Stimulated activated CD4-positive, alpha-beta T cell treated with anti-CD3 and anti-CD28 coated beads, Interleukin-1b, Interleukin-23, amount 100 ng/mL, for 1 hour (primary cell): ENCODE data around the gene CASTOR2.
"Not testable (repeated sequence)": the region's sequence is repeated elsewhere in the genome, so short reads cannot be mapped to it uniquely, and the experiment has no call there.

Experiments used
- DNase-seq, 2 donors: peaks; one replicate each; pipeline ENCODE4 v3.0.0-alpha.2; 2020; ENCODE audit warnings: low read depth in 2 of 2

CASTOR2 gene

DNA sequence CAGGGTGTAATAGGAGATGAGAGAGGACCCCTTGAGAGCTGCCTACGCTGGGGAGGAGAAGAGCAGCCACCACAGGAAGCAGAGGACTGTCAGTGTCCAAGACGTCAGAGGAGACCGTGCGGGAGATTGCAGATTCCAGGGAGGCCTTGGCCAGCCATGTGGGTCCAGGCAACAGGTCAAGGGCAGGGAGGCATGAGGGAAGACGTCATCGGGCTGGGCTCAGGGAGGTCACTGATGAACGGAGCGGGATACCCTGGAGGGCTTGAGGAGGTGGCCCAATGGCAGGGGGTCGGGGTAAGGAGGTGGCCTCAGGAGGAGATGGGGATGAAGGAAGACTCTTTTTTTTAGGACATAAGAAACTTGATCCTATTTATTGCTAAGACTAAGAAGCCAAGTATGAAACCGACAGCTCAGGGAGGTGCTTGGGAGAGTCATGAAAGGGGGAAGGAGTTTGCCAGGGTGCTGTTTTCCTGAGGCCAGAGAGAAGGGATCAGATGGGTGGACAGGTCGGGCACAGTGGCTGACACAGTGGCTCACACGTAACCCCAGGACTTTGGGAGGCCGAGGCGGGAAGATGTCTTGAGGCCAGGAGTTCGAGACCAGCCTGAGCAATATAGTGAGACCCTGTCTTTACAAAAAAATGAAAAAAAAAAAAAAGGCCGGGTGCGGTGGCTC lies 30.5 kb downstream of the CASTOR2 start:
- DNase-seq, result not testable (repeated sequence)

DNA sequence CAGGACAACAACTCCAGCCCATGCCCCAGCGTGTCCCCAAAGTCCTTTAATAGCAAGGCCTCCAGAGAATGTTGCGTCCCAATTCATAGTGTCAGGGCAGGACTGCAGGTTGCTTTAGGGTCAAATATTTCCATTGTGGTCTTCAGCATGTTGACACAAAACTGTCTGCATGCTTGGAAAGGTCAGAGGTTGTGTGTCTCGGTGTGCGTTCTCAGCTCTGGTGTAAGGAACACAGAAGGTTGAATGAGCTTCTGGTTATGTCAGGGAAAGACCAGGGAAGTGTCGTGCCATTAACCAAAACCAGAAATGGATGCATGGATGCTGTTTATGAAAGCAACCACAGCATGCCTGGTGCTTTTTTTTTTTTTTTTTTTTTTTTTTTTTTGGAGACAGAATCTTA lies 31.9 kb downstream of the CASTOR2 start:
- DNase-seq, result not testable (repeated sequence)

DNA sequence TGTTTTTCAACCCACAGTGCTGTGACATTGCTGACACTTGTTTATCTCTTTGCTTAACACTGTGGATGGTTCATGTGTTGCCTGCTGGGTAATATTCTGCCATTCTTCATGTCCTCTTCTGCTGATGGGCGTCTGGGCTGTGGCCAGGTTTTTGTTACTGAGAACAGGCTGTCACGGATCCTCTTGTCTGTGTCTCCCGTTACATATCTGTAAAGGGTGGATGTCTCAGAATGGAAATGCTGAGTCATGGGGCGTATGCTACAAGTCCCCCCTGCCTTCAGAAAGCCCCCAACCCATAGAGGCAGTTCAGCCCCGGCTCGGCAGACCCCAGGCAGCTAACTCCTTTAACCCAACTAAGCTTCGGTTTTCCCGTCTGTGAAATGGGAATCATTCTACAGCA lies 33.3 kb downstream of the CASTOR2 start:
- not testable (repeated sequence) for DNase-seq

DNA sequence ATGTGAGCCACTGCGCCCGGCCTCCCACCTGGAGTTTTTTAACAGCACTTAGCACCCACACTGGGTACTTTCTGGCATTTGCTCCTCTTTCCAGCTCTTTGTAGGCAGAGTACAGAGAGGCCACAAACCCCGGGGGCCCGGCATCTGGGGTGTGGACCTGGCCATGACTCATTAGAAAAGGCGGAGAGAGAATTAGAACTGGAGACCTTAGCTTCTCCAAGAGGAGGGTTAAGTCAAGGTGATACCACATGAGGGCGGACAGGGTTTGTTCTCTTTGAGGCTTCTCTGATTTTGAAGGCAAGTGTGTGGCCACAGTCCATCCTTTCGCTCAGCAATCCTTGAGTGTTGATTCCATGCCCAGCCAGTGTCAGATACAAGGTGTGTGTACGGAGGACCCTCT lies 36.9 kb downstream of the CASTOR2 start:
- not testable (repeated sequence) for DNase-seq

DNA sequence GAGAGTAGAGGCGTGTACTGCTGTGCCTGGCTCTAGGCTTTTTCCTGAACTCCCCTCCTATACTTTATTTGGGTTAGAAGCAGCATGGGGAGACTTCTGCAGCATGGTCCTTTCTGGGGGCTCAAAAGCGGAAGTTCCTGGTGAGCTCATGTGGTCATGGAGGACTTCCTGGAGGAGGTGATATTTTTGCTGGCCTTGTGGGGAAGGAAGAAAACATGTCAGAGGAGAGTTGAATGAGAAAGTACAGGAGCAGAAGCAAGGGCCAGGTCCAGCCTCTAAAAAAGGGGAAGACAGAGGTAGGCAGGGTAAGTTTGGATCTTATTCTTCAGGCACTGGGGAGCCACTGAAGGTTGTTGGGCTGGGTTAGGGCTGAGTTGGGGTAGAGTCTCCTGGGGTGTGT lies 45.5 kb downstream of the CASTOR2 start:
- DNase-seq, result no peak

DNA sequence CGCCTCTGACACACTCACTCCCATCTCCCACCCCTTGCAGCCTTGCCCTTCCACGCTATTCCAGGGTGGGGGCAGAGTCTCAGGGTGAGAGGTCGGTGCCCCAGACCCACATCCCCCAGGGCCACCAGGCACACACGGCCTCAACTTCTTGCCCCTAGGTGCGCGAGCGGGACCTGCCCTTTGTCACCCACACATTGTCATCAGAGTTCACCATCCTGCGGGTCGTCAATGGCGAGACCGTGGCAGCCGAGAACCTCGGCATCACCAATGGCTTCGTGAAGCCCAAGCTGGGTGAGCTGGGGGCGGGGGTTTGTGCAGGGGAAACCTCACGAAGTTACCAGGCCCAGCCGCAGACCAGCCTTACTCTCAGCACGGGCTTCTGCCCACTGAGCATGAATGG lies 53.3 kb downstream of the CASTOR2 start:
- DNase-seq, result no peak

DNA sequence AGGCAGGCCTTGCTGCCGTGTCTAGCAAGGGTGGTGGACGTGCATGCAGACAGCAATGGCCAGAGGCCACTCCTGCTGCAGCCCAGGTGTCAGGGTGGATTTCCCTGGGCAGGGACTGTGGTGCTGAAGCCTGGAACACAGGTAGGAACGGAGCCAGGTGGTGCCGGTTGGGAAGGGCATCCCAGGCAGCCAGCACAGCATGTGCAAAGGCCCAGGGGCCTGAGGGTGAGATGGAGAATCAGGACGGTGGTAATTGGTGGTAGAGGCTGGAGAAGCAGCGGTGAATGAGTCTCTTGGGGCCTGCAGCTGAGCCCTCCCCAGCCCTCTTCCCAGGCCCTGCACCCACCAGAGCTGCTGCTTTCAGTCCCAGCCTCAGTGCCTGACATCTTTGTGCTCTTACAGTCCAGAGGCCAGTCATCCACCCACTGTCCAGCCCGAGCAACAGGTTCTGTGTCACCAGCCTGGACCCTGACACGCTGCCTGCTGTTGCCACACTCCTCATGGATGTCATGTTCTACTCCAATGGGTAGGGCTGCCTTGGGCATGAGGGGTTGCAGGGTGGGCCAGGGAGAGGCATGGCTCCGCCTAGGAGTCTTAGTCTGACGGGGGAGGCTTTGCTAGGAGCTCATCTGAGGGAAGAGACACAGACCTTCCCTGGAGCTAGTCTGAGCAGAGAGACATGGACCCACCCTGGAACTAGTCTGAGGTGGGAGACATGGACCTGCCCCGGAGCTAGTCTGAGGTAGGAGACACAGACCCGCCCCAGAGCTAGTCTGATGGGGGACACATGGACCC lies 54.3 kb downstream of the CASTOR2 start:
- no peak for DNase-seq

DNA sequence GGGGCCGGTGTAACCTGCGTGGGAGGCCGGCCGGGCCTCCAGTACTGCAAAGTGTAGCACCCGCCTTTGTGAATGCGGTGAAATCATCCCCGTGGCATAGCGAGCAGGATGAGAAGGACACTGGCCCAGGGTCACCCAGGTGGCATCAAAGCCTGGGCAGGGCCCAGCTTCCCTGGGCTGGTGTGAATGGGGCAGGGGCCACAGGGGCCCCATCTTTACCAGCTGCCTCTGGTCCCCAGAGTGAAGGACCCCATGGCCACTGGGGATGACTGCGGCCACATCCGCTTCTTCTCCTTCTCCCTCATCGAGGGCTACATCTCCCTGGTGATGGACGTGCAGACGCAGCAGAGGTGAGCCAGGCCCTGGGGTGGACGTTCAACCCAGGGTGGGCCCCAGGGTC lies 55.3 kb downstream of the CASTOR2 start:
- DNase-seq, result no peak

DNA sequence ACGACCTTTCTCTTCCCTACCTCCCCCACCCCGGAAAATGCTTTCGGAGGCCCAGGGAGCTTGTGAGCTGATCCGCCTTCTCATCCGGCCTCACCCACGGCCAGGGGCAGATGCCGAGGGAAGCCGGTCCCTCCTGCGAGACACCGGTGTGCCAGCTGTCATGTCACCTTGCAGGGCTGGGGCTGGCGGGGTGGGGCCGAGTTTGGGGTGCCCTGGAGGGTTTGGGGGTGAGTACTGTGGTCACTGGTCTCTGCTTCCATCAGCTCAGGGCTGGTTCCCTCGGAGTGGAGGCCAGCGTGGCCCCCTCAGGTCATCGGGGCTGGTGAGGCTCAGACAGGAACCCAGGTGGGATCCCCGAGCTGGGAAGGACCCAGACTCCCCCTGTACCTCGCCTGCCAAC lies 60.4 kb downstream of the CASTOR2 start:
- DNase-seq, result no peak

DNA sequence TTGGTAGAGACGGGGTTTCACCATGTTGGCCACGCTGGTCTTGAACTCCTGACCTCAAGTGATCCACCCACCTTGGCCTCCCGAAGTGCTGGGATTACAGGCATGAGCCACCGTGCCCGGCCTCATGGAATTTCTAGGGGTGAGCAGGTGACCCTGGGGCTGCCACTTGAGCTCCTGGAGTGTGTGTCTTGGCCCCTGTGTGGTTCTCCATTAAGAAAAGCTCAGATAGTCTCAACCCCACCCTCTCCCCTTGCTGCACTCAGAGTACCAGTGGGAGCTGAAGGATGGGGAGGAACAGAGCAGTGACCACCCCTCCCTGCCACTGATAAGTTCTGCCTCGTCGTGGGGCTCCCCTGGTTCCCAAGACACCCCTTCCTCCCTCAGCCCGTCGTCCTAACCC lies 63.8 kb downstream of the CASTOR2 start:
- no peak for DNase-seq

DNA sequence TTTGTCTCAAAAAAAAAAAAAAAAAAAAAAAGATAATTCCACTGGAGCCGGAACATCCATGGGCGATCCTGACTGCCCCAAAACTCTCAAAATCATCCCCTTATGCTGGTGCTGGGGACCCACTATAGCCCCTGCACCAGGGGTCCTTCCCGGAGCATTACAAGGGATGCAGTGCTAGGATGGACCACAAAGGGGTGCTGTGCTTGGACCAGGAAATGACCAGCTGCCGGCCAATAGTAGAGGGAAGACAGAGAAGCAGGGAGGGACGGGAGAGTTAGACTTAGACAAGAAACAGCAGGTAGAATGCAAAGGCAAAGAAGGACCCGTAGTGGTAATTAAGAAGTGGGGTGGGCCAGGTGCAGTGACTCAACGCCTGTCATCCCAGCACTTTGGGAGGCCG lies 68.6 kb downstream of the CASTOR2 start:
- no peak for DNase-seq

DNA sequence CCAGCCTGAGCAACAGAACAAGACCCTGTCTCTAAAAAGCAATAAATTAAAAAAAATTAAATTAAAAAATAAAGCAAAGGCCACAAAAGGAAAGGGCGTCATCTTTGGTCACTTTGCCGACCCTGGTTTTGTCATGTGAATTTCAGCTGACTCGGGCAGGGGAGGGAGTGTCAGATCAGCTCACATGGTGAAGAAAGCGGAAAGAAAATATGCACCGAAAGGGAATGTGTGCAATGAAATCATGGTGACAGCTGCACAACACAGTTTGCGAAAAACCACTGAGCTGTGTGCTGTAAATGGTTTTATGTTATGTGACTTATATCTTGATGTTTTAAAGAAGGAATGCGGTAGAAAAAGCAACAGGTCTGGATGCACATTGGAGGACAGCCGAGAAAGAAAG lies 69.3 kb downstream of the CASTOR2 start:
- no peak for DNase-seq

DNA sequence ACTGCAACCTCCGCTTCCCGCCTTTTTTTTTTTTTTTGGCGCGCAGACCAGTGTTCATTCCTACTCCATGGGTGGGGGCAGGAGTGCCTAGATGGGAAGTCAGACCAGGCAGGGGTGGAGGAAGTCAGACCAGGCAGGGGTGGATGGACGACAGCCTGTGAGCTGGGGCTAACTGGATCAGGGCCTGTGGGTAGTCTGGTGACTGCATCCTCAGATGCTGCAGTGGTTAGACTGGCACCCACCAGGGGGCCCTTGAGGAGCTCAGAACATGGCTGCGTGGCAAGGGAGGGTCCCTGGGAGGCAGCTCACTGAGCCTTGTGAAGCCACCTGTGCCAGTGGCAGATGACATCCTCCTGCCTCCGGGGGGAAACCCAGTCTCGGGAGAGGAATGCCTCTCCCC lies 74.0 kb downstream of the CASTOR2 start:
- DNase-seq, result no peak

DNA sequence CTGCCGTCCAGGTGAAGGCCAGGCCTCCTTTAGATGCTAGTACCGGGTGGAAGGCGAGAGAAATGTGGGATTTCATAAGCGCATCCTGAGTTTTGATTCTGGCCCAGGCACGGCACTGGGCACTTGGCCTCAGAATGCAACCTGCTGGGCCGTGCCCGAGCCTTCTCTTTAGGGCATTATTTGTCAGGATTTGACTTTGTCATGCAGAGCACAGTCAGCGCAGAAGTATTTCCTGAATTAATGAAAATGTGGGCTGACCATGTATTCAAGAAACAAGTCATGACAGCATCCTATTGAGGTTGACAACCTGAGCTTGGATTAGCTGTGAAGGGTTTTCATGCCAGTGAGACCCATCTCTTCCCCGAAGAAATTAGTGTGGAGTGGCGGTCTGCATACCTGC lies 74.7 kb downstream of the CASTOR2 start:
- no peak for DNase-seq

DNA sequence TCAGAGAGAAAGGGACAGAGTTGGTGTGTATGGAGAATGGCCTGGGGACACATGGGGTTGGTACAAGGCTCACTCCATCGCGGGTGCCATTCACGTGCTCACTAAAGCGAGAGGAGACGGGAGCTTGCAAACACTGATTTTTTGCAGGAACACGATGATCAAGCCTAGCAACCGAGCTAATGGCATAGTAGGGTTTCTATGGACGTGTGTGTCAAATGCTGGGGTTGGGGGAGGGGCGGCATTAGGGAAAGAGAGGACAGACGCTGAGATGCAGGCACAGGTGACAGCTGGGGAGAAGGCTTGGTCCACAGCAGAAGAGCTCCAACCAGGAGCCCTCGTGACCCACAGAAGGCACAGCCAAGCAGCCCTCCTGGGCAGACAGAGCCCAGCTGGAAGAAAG lies 75.2 kb downstream of the CASTOR2 start:
- DNase-seq, result no peak

DNA sequence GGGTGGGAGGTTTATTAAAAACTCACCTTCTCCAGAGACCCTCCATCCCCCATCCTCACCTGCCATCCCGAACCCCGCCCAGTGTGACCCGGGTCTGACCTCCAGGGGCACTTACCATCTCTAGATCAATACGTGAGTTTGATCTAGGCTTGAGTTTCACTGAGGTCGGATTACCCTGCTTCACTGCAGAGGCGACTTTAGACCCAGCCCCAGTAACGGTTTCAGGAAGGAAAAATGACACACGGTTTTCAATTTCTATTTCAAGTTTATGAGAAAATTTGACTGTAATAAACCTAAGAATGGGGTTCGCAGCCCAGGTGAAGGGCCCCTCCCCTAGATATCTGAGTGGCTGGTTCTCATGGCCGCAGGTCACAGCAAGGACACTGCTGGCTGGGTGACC lies 76.0 kb downstream of the CASTOR2 start:
- no peak for DNase-seq

DNA sequence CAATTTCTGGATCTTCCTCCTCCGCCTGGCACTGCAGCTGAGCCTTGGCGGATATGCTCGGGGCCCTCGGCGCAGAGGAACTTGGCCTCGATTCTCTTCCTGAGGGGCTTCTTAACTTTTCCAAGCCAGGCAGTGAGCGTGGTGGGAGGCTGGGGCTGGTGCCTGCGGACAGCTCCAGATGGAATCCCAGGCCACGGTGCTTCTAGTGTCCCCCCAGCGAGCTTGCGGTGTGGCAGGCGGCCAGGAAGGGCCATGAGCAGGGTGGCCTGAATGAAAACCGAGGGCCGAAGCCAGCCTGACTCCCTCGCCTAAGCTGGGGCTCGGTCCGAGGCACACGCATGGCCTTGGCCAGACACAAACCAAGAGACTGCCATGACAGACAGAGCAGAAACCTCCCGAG lies 77.8 kb downstream of the CASTOR2 start:
- no peak for DNase-seq

DNA sequence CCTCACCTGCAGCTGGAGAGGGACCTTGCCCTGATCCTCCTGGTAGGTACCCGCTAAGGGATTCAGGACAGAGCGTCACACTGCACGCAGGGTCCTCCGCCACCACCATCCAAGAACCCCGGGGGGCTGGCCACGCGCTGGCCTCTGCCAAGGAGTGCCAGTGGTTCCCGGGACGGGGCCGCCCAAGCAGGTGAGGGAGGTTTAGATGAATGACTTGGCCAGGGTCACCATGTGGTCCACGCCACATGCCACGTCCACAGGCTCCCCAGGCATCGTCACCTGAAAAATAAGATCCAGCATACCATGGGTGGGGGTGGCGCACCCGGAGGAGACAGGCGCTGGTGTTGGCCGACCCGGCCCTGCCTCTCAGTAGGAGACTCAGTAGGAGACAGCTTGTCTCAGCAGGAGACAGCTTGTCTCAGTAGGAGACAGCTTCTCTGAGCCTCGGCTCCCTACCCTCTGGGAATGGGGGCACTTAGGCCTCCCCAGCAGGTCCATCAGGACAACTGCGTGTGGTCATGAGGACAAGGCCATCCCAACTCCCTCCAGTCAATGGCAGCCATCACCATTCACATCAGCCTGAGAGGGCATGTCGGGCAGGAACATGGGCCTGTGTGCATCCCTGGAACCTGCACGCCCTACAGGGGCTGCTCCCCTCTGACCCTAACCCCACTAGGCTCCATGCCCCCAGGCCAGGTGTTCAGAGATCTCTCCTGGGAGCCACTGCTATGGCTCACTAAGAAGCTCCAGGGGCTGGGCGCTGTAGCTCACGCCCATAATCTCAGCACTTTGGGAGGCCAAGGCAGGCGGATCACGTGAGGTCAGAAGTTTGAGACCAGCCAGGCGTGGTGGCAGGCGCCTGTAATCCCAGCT lies 78.6 kb downstream of the CASTOR2 start:
- DNase-seq, result no peak

DNA sequence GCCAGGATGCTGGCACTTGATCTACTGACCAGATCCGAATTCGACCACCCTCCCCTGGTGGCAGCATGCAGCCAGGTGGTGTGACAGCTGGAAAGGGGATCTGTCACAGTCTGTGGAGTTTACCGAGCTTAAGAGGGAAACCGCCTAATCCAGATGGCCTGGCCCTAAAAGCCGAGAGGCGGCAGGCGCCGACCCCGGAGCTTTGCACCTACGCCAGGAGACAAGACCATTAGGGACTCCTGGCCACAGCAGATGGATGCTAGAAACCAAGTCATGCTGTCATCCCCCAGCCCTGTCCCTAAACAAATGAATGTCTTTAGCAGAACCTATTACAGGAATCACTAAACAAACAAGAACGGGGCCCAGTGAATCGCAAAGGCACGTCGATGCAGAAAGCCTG lies 81.4 kb downstream of the CASTOR2 start:
- DNase-seq, result no peak

DNA sequence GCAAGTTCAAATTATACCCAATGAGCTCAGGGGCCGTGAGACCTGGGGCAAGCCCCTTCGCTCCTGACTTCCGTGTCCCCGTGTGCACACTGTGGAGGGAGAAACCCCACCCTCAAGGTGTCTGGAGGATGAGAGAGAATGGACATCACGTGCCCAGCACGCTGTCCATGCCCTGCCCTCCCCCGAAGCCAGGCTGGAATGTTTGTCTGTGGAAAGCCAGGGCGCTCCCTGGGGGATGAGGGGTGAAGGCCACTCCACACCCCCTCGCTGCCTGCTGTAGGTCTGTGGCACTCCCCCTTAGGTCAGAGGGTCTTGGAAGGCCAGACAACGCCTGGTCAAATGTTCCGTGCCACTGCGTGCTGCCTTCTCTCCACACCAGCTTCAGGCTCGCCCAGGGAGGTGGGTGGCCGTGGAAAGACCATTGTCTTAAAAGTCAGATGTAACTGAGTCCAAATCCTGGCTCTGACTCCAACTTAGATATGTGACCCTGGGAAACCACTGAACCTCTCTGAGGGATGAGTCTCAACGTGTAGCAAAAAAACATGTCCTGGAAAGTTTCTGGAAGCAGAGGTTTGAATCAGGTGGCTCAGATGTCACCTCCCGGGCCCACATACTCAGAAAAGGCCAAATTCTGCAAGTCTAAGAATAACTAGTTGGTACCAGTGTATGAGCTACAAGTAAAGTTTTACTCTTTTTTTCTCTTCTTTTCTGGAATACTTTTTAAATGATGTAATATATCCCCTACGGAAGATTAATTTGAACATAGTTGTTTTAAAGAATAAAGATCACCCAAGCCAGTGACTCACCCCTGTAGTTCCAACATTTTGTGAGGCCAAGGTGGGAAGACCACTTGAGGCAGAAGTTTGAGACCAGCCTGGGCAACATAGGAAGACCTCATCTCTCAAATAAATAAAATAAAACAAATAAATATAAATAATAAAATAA lies 84.2 kb downstream of the CASTOR2 start:
- no peak for DNase-seq

DNA sequence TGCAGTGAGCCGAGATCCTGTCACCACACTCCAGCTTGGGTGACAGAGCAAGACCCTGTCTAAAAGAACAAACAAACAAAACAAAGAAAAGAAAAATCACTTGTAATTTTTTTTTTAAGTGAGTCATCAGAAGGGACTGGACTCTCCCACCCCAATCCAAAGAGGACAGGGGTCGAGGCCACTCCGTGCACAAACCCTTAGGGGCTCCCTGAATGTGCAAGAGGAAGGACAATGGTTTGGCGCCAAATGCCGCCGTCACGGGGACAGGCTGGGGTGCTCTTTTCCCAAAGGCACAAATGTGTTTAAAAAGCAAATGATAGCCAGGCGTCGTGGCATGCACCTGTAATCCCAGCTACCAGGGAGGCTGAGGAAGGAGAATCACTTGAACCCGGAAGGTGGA lies 85.3 kb downstream of the CASTOR2 start:
- no peak for DNase-seq
